ENCODE data around the gene INSR.
"Not testable (repeated sequence)": the region's sequence is repeated elsewhere in the genome, so short reads cannot be mapped to it uniquely, and the experiment has no call there.

DNA sequence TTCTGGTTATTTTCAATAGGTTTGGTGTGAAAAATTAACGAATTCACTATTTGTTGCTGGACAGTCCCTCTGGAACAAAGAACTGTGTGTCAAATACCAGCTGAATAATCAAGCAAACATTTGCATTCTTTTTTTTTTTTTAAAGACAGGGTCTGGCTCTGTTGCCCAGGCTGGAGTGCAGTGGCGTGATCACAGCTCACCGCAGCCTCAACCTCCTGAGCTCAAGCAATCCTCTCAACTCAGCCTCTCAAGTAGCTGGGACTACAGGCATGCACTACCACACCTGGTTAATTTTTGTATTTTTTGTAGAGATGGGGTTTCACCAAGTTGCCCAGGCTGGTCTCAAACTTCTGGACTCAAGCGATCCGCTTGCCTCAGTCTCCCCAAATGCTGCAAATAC is 67.1 kb downstream of the INSR start:
- TF ChIP-seq, protein P1, sequence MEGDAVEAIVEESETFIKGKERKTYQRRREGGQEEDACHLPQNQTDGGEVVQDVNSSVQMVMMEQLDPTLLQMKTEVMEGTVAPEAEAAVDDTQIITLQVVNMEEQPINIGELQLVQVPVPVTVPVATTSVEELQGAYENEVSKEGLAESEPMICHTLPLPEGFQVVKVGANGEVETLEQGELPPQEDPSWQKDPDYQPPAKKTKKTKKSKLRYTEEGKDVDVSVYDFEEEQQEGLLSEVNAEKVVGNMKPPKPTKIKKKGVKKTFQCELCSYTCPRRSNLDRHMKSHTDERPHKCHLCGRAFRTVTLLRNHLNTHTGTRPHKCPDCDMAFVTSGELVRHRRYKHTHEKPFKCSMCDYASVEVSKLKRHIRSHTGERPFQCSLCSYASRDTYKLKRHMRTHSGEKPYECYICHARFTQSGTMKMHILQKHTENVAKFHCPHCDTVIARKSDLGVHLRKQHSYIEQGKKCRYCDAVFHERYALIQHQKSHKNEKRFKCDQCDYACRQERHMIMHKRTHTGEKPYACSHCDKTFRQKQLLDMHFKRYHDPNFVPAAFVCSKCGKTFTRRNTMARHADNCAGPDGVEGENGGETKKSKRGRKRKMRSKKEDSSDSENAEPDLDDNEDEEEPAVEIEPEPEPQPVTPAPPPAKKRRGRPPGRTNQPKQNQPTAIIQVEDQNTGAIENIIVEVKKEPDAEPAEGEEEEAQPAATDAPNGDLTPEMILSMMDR (IDR thresholded peaks at IDR 0.05) = not testable (repeated sequence)
- not testable (repeated sequence) for TF ChIP-seq POLR2A (IDR thresholded peaks at IDR 0.05)

Measured in thyroid gland (tissue), 4 donors.